Psoas muscle (tissue), 8 donors: ENCODE results near the gene IGFBP3. TPM values are rescaled to one million over a fixed set of nuclear protein-coding genes. Genes with fewer than 3 reads are reported as not detected.

Experiments used
- ATAC-seq, 4 donors: fragments of 200-7000 bp; cut with Tn5 transposase; one replicate each; pipeline ENCODE4 v1.9.1; 2020; ENCODE audit warnings: moderate library complexity in 3 of 4, mild to moderate bottlenecking in 2 of 4
- DNase-seq, 2 donors: peaks; one replicate each; pipeline ENCODE4 v3.0.0-alpha.2; 2020
- H3K27ac ChIP-seq: fragments of 200-600 bp; one replicate; pipeline ENCODE4 v1.8.0; 2022
- H3K27me3 ChIP-seq, 3 donors: fragments of 200-600 bp in 1 of 3; one replicate each; pipeline versions ENCODE4 v1.6.1 to v1.8.0; 2013 to 2022; ENCODE audit warnings: low read length in 2 of 3, mild to moderate bottlenecking in 2 of 3, moderate library complexity in 1 of 3; ENCODE audit not compliant: insufficient read depth in 3 of 3
- H3K36me3 ChIP-seq, 2 donors: fragments of 200-600 bp in 1 of 2; one replicate each; pipeline versions ENCODE4 v1.6.1 to v1.8.0; 2013 to 2022; ENCODE audit warnings: low read depth in 1 of 2, mild to moderate bottlenecking in 1 of 2, moderate library complexity in 1 of 2; ENCODE audit not compliant: insufficient read depth in 1 of 2
- H3K4me1 ChIP-seq: fragments of 200-600 bp; one replicate; pipeline ENCODE4 v1.8.0; 2022
- H3K4me3 ChIP-seq: fragments of 200-600 bp; one replicate; pipeline ENCODE4 v1.8.0; 2022; ENCODE audit warnings: mild to moderate bottlenecking
- H3K9me3 ChIP-seq: fragments of 200-600 bp; one replicate; pipeline ENCODE4 v1.8.0; 2022
- CTCF ChIP-seq: fragments of 200-600 bp; IDR thresholded peaks from one replicate; pipeline ENCODE4 v1.8.0; 2022; ENCODE audit warnings: antibody characterized with exemption
- WGBS, 3 donors: extraction: QIAGEN DNeasy Blood & Tissue Kit; methylation state at CpG; one replicate each; pipeline versions ENCODE4 v1.1.6 to v1.1.7; 2013; 5-methylcytosine and 5-hydroxymethylcytosine counted together
- intact Hi-C, 2 donors: fragments of 100-400 bp; cut with DNase I; formaldehyde crosslinking; loops; one replicate each; pipeline versions ENCODE4 v1.11.0 to v1.14.2; 2022
- long read RNA-seq, 2 donors: library from polyadenylated mRNA; unstranded; transcript quantifications; one replicate each; pipeline ENCODE4 v2.0.0, GENCODE V29; 2021
- polyA plus RNA-seq, 3 donors: library from polyadenylated mRNA; stranded (reverse); fragments of 200-250 nt; gene quantifications; one replicate each; pipeline ENCODE4 v1.2.3, GENCODE V29; 2013
- total RNA-seq, 4 donors: library from RNA; stranded (reverse); fragmentation: NEBNext Ultra II Directional in 2 of 4; extraction: Animal tissue kit (Norgen Biotek cat#: 25700) in 2 of 4; gene quantifications; one replicate each; pipeline versions ENCODE4 v1.2.1 to v1.2.4, GENCODE V29; 2021 to 2023
- donor health status: healthy with polysubstance abuse.
- donor health status: DM: no; HTN: no; CAD: no; lungs with moderate emphysema.
- donor health status: Bipolar disorder and iron deficiency.
- donor health status: healthy.
- donor health status: DM: yes; HTN: yes; CAD: no.
- donor health status: DM: no; HTN: no; CAD: no.
- donor health status: DM: no; HTN: no; CAD: no.
- donor health status: DM: yes; HTN: yes; CAD: no.

The IGFBP3 gene
- 10 to 100 TPM; 13.9 to 62.6 (median 38.7) TPM for total RNA-seq
- polyA plus RNA-seq: 100 to 1,000 TPM in 1 of 3 donors, 10 to 100 TPM in 2; 19.8 to 114 (median 26.4) TPM
- long read RNA-seq, donor 1, transcript IGFBP3-201 (5 exons, 2,262 nt): major isoform, 8 of 9 reads
- long read RNA-seq, donor 1, partial matches to known transcripts: 0 of 9 reads
- long read RNA-seq, donor 1, other reads (novel, unspliced or antisense): 1 of 9 reads
- long read RNA-seq, donor 2, transcript IGFBP3-201 (5 exons, 2,262 nt): major isoform, 31 of 34 reads
- long read RNA-seq, donor 2, partial matches to known transcripts: 2 of 34 reads
- long read RNA-seq, donor 2, other reads (novel, unspliced or antisense): 1 of 34 reads

- intact Hi-C loops: loop anchor here in 1 of 2 donors (2.0 kb wide), 1 partner anchor 1168 kb away; no protein-coding TSS in a partner anchor
- DNase-seq: peak; percentile 63
- H3K4me1 ChIP-seq: peaks cover 16% of the 10 kb centered on the region
- WGBS, 3 donors: 0 to 1% (median 1%) methylated on average over 77 to 111 of the region's 111 CpGs
- ATAC-seq: peak; percentile 28 to 62 (median 54)
- H3K9me3 ChIP-seq: no peaks in the 10 kb centered on the region
- H3K27ac ChIP-seq: no peak within 1 kb of the TSS
- H3K27me3 ChIP-seq: peaks cover 0 to 61% (median 16%) of the 10 kb centered on the region in 3 donors
- TF ChIP-seq CTCF: no peak
- no peaks in the 10 kb centered on the region for H3K36me3 ChIP-seq
- H3K4me3 ChIP-seq: peak within 1 kb of the TSS; percentile 65
Observed at GRCh38 chr7:45920502-45921380, at the start of gene IGFBP3. Gene IGFBP3, minus strand, starts transcription at chr7:45921272. Its CDS starts 132 bp downstream, at chr7:45921140.

GRCh38 chr7:45970454-45970853, 49.4 kb upstream of the IGFBP3 start:
- H3K4me1 ChIP-seq: no peaks in the 10 kb centered on the region

GRCh38 chr7:45969940-45970339, 48.9 kb upstream of the IGFBP3 start:
- H3K27ac ChIP-seq: no peak overlapping the region
- no peaks in the 10 kb centered on the region for H3K36me3 ChIP-seq
- ATAC-seq (no peak), DNase-seq (no peak)
- no peaks in the 10 kb centered on the region for H3K9me3 ChIP-seq
- H3K4me3 ChIP-seq: no peak overlapping the region
- no peaks in the 10 kb centered on the region for H3K4me1 ChIP-seq
- intact Hi-C loops: no loop called here
- no peak for TF ChIP-seq CTCF
- 70 to 86% (median 83%) methylated on average over 5 of the region's 5 CpGs for WGBS, 3 donors
- H3K27me3 ChIP-seq: no peaks in the 10 kb centered on the region

More at GRCh38 chr7:45970454-45970853, 49.4 kb upstream of the IGFBP3 start:
- Histone ChIP-seq H3K4me3 (no peak overlapping the region), H3K27me3 (no peaks in the 10 kb centered on the region), H3K27ac (no peak overlapping the region), H3K9me3 (no peaks in the 10 kb centered on the region), H3K36me3 (no peaks in the 10 kb centered on the region)
- WGBS, 3 donors: 66 to 72% (median 68%) methylated on average over 2 of the region's 2 CpGs
- TF ChIP-seq CTCF: no peak
- intact Hi-C loops: no loop called here
- ATAC-seq: no peak
- no peak for DNase-seq

GRCh38 chr7:45968856-45969541, 47.9 kb upstream of the IGFBP3 start:
- intact Hi-C loops: no loop called here
- 77 to 85% (median 84%) methylated on average over 10 of the region's 10 CpGs for WGBS, 3 donors
- no peaks in the 10 kb centered on the region for H3K9me3 ChIP-seq
- TF ChIP-seq CTCF: no peak
- H3K4me3 ChIP-seq: no peak overlapping the region
- H3K27ac ChIP-seq: no peak overlapping the region
- no peaks in the 10 kb centered on the region for H3K4me1 ChIP-seq
- no peak for ATAC-seq
- H3K36me3 ChIP-seq: no peaks in the 10 kb centered on the region
- no peak for DNase-seq
- H3K27me3 ChIP-seq: no peaks in the 10 kb centered on the region
